GM18511 (cell line): Measurements from ENCODE around the gene DCDC2C.

Experiments
- ATAC-seq: cut with Tn5 transposase; IDR thresholded peaks from one replicate; pipeline ENCODE4 v1.9.1; 2021; ENCODE audit warnings: mild to moderate bottlenecking, moderate library complexity; ENCODE audit not compliant: unreplicated experiment

DCDC2C gene

GRCh38 chr2:3769766-3770165, 66.4 kb downstream of the DCDC2C start:
- ATAC-seq, result no peak

DNA sequence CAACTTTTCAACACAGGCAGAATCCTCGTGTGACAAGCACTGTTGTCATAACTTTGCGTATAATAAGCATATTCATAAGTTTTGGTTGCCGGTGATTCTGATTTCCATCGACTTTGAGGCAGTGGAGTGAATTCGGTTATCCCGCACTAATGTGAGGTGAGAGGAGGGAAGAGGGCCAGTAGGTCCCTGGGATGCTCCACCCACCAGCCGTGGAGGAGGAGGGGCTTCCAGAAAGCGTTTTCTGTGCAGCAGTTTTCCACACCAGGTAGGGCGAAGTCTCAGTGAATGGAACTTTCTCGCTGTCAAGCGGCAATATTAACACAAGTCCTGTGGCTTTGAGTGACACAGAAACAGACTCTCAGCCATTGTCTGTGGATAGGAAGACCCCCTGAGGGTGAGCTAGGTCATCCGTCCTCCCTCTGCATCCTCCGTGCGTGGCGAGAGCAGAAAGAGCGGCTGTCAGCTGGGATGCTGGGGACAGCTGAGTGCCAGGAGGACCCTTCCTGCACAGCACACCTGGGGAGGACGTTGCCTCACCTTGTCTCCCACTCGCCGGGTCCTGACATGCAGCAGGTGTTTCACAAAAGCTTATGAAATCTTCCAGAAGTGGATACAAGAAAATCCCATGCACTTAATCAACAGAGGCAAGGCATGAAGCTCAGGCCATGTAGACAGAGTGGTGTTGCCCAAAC, 67.5 kb downstream of the DCDC2C start:
- no peak for ATAC-seq

- ATAC-seq, result no peak
These were observed 68.2 kb downstream of the DCDC2C start for GRCh38 chr2:3771576-3771975.

DNA sequence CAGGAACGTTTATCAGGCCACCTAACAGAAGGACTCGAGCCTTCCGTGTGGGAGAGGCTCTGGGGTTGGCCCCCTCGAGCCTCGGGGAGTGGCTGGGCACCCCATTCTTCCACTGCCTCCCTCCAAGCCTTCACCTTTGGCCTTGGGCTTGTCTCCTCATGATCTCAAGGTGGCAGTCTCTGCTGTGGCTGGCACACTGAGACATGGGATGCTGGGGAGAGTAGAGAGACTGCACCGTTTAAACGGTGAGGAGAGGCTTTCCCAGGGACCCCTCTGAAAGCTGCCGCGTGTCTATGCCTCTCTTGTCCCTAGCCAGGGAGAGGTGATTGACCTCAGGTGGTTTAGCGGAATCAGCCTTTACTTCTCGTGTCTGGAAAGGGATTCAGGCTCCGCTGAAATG, 71.0 kb downstream of the DCDC2C start:
- ATAC-seq, result no peak

GRCh38 chr2:3776311-3776710, 72.9 kb downstream of the DCDC2C start:
- no peak for ATAC-seq

DNA sequence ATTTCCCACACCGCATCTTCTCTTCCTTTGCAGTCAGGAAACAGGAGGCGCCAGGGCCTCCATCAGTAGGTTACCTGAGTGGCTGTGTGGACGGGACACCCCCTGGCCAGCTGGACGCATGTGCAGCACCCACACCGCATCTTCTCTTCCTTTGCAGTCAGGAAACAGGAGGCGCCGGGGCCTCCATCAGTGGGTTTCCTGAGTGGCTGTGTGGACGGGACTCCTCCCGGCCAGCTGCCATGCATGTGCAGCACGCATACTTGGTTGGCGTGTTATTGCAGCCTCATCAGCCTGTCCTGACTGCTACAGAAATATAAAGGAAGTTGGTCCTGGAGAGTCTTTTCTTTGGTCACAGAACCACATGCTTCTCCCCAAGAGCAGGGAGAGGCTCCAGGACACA, 74.6 kb downstream of the DCDC2C start:
- ATAC-seq, result no peak

DNA sequence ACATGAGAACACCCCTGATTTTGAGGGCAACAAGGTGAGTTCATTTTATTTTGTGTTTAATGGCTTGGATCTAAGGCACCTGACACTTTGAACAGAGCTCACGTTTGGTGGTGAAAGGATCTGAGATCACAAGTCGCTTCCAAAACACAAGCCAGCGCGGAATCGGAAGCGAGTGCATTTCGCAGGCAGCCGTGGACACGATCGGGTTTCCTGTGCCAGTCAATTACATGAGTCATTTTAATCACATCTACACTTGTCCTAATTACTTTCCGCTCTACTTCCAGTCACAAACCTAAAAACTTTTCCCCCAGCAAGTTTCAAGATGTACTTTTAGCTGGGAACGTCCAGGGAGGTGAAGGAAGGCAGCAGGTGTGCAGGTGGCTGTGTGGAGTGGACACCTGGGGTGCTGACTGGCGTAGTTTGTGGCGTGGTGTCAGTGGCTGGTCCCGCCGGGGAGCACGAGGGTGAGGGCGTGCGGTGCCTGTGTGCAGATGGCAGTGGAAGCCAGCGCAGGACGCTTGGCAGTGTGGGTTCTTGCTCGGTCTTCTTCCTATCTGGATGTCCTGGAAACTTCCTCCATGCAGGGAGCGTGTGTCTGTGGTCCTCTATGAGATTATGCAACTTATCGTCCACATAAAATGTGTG, 75.6 kb downstream of the DCDC2C start:
- ATAC-seq, result no peak

- ATAC-seq, result no peak
These were observed 76.2 kb downstream of the DCDC2C start for GRCh38 chr2:3779496-3780049.

GRCh38 chr2:3780477-3781402, 77.4 kb downstream of the DCDC2C start:
- ATAC-seq, result peak; percentile 99

DNA sequence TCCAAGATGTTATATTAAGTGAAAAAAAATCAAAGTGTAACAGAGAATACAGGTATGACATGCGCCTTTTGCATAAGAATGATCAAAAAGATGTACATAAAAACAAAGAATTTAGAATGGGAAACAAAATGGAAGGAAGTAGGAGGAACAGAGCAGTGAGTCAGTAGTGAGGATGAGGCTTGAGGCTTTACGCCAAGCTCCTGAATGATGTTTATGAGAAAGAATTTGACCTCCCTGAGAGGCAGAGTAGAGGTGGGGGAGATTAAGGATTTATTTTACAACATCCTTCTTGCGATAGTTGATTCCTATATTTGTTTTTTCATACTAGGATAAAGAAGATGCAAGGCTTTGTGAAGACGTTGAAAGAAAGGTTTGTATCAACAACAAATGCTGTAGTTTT, 81.4 kb downstream of the DCDC2C start:
- no peak for ATAC-seq

GRCh38 chr2:3785220-3785889, 82.0 kb downstream of the DCDC2C start:
- ATAC-seq, result no peak

GRCh38 chr2:3785890-3786273, 82.5 kb downstream of the DCDC2C start:
- no peak for ATAC-seq

DNA sequence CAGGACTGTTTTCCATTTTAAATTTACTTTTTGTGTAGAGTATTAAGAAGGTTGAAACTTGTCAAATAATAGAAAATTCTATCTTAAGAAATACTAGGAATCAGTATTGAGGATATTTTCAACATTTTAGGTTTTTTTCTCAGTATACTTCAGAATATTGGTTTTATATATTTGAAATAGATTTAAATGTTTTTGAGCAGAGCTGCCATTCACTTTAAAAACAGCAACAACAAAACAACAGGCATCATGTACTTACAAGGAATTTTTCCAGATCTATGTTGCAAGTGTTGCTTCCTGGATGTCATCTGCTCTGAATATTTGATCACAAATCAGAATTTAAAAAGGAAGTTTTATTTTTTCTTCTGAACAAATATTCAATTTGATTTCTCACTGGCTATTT, 84.4 kb downstream of the DCDC2C start:
- no peak for ATAC-seq

DNA sequence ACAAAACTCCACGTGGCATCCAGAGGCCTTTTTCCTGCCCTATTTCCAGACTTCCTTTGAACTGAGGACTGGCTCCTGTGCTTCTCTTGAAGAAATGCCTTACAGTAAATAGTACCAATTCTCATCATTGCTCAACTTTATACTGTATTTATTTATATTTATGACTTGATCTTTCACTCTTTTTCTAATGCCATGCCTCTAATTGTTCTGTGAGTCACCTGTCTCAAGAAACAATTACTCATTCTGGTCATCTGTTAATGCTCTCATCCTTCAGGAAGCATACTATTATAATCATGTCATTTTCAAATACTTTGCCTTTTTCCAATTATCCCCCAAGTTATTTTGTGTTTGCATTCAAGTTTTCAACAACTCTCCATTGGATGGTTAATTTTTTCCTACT, 85.9 kb downstream of the DCDC2C start:
- ATAC-seq, result no peak

GRCh38 chr2:3793249-3793648, 89.9 kb downstream of the DCDC2C start:
- ATAC-seq, result no peak

DNA sequence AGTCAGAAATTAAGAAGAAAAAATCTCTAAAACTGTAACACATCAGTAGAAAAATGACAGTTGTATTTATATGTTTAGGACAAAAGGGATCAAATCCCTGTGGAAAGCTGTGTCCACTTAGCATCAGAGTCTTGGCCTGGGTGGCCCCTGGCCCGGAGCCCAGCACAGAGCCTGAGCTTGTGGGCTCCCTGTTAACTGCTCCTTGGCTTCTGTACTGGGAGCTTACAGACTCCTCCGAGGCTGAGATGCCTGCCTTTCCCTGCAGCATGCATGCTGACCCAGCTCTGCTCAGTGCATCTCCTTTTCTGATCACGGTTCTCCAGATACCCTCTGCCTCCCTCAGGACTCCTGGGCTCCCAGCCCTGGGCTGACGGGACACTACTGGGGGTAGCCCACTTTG, 98.1 kb downstream of the DCDC2C start:
- no peak for ATAC-seq

- no peak for ATAC-seq
These were observed 102.0 kb downstream of the DCDC2C start for GRCh38 chr2:3805201-3805939.

DNA sequence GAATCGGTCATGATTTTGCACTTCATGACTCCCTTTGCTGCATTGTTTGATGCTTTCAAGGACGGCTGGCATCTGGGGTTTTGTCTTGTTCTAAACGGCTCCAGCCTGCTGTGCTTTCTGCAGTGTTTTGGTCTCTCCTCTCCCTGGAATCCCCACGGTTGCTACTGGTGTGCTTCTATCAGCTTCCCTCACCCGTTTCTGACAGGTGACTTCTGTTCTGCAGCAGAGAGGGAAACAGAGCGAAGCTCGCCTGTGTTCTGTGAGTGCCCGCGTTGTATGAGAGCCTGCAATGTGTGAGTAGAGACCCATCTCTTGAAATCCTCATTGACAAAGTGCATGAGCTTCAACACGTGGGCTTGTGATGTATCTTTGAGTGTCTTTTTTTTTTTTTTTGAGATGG, 102.8 kb downstream of the DCDC2C start:
- no peak for ATAC-seq

DNA sequence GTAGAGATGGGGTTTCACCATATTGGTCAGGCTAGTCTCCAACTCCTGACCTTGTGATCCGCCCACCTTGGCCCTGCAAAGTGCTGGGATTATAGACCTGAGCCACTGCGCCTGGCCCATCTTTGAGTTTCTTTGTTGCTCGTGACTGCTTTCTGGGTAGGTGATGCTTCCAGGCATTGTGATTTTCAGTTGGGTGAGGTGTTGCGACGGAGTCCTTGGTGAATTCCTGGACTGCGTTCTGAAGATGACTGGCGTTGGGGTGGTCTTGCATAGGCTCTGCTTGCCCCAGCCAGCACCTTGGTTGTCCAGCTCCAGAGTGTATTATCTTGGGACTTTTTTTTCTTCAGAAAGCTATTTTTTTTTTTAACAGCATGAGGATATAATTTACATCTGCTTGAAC, 103.4 kb downstream of the DCDC2C start:
- ATAC-seq, result no peak

GRCh38 chr2:3807853-3808252, 104.5 kb downstream of the DCDC2C start:
- ATAC-seq, result no peak
